ENCODE measurements around the gene MKRN2OS. TPM values are rescaled to one million over a fixed set of nuclear protein-coding genes. Genes with fewer than 3 reads are reported as not detected.

Gene MKRN2OS
- total RNA-seq, 1 donor from 2014 or later: 2.0 TPM

DNA sequence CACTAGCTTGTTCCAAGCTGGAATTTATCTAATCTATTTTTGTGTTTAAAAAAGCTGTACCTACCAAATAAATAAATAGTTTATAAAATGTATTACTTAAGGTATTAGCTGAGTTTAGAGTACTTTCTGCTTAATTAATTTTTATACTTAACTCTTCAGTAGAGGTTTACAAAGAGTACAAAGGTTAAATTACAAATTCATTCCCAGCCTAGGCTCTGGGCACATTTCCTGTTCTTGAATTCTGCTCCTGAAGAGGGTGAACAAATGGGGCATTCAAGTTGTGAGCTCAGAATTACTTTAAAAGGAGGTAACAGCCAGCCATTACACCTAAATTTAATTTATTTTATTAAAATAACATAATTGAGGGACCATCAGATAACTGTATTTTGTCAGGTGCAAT lies 38.0 kb upstream of the MKRN2OS start:
- Mint-ChIP-seq H3K4me3 (ENCODE audit: low read depth) (no peak overlapping the region), H3K4me1 (ENCODE audit: low read depth) (no peaks in the 10 kb centered on the region), H3K36me3 (ENCODE audit: insufficient read depth) (peaks cover 22% of the 10 kb centered on the region), H3K9me3 (ENCODE audit: low read depth) (no peaks in the 10 kb centered on the region), H3K27ac (no peak overlapping the region), H3K27me3 (no peaks in the 10 kb centered on the region)
- no peak for DNase-seq (ENCODE audit: low spot score, unreplicated experiment)
- TF ChIP-seq, protein P1, sequence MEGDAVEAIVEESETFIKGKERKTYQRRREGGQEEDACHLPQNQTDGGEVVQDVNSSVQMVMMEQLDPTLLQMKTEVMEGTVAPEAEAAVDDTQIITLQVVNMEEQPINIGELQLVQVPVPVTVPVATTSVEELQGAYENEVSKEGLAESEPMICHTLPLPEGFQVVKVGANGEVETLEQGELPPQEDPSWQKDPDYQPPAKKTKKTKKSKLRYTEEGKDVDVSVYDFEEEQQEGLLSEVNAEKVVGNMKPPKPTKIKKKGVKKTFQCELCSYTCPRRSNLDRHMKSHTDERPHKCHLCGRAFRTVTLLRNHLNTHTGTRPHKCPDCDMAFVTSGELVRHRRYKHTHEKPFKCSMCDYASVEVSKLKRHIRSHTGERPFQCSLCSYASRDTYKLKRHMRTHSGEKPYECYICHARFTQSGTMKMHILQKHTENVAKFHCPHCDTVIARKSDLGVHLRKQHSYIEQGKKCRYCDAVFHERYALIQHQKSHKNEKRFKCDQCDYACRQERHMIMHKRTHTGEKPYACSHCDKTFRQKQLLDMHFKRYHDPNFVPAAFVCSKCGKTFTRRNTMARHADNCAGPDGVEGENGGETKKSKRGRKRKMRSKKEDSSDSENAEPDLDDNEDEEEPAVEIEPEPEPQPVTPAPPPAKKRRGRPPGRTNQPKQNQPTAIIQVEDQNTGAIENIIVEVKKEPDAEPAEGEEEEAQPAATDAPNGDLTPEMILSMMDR (IDR thresholded peaks at IDR 0.05; ENCODE audit: unreplicated experiment): no peak

DNA sequence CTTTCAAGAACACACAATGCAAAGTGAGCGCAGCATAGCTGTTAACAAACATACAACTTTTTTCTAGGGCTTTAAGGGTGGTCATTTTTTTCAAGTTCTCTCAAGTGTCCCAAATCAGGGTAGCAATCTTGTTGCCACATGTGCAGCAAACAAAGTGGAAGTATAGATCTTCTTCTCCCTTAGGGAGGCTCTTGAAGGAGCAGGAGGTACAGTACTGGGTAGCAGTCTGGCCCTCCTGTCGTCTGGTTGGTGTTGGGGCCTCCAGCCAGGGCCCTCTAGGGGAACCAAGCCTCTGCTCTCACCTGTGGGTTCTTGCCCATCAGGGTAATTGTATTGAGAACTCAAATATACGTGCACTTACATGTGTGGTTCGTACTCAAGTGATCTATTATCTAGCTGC lies 37.4 kb upstream of the MKRN2OS start:
- TF ChIP-seq, protein P1 (IDR thresholded peaks at IDR 0.05; ENCODE audit: unreplicated experiment): no peak
- peak overlapping the region; percentile 9 for H3K27ac Mint-ChIP-seq
- no peaks in the 10 kb centered on the region for H3K4me1 Mint-ChIP-seq (ENCODE audit: low read depth)
- DNase-seq (ENCODE audit: low spot score, unreplicated experiment): no peak
- H3K4me3 Mint-ChIP-seq (ENCODE audit: low read depth): no peak overlapping the region
- H3K27me3 Mint-ChIP-seq: no peaks in the 10 kb centered on the region
- peaks cover 22% of the 10 kb centered on the region for H3K36me3 Mint-ChIP-seq (ENCODE audit: insufficient read depth)
- H3K9me3 Mint-ChIP-seq (ENCODE audit: low read depth): no peaks in the 10 kb centered on the region

DNA sequence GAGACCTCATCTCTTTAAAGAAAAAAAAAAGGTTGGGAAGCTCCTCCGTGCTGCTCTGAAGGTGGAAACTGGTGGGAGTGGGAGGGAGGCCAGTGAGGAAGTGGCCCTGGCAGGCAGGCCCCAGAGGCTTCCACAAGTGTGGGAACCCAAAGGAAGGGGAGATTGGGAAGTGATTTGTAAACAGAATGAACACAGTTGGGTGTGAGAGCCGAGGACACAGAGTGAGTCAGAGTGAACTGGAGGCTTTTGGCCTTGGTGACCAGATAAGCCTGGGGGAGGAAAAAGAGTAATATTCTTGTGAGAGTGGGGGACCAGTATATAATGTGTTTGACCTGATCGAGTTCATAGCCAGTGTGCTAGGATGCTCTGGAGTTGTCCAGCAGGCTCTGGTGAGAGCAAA lies 34.6 kb upstream of the MKRN2OS start:
- no peak overlapping the region for H3K4me3 Mint-ChIP-seq (ENCODE audit: low read depth)
- TF ChIP-seq, protein P1 (IDR thresholded peaks at IDR 0.05; ENCODE audit: unreplicated experiment): no peak
- H3K36me3 Mint-ChIP-seq (ENCODE audit: insufficient read depth): peaks cover 22% of the 10 kb centered on the region
- no peaks in the 10 kb centered on the region for H3K9me3 Mint-ChIP-seq (ENCODE audit: low read depth)
- H3K4me1 Mint-ChIP-seq (ENCODE audit: low read depth): no peaks in the 10 kb centered on the region
- H3K27me3 Mint-ChIP-seq: no peaks in the 10 kb centered on the region
- DNase-seq (ENCODE audit: low spot score, unreplicated experiment): no peak
- H3K27ac Mint-ChIP-seq: peak overlapping the region; percentile 89

DNA sequence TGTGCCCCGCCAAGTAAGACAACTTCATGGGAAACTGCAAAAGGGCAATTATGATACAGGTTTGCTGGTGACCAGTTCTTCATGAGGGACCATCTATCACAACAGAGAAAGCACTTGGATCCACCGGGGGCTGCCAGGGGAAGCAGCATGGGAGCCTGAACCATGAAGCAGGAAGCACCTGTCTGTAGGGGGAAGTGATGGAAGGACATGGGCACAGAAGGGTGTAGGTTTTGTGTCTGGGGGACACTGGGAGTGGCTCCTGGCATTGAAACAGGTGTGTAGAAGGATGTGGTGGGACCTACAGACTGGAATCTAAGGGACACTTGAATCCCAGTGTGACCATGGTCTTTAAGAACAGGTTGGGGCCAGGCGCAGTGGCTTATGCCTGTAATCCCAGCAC lies 34.2 kb upstream of the MKRN2OS start:
- no peaks in the 10 kb centered on the region for H3K27me3 Mint-ChIP-seq
- peak overlapping the region; percentile 89 for H3K27ac Mint-ChIP-seq
- H3K36me3 Mint-ChIP-seq (ENCODE audit: insufficient read depth): peaks cover 19% of the 10 kb centered on the region
- no peak overlapping the region for H3K4me3 Mint-ChIP-seq (ENCODE audit: low read depth)
- TF ChIP-seq, protein P1 (IDR thresholded peaks at IDR 0.05; ENCODE audit: unreplicated experiment): no peak
- DNase-seq (ENCODE audit: low spot score, unreplicated experiment): no peak
- H3K4me1 Mint-ChIP-seq (ENCODE audit: low read depth): no peaks in the 10 kb centered on the region
- no peaks in the 10 kb centered on the region for H3K9me3 Mint-ChIP-seq (ENCODE audit: low read depth)

GRCh38 chr3:12578742-12579141 lies 33.4 kb upstream of the MKRN2OS start:
- H3K27me3 Mint-ChIP-seq: no peaks in the 10 kb centered on the region
- no peak for DNase-seq (ENCODE audit: low spot score, unreplicated experiment)
- H3K9me3 Mint-ChIP-seq (ENCODE audit: low read depth): no peaks in the 10 kb centered on the region
- peak overlapping the region; percentile 15 for H3K27ac Mint-ChIP-seq
- H3K36me3 Mint-ChIP-seq (ENCODE audit: insufficient read depth): peaks cover 21% of the 10 kb centered on the region
- no peaks in the 10 kb centered on the region for H3K4me1 Mint-ChIP-seq (ENCODE audit: low read depth)
- TF ChIP-seq, protein P1 (IDR thresholded peaks at IDR 0.05; ENCODE audit: unreplicated experiment): peak; percentile 25
- no peak overlapping the region for H3K4me3 Mint-ChIP-seq (ENCODE audit: low read depth)
